Coronary artery (tissue), 2 donors: ENCODE data around the gene SEMA7A.
A peak's percentile ranks its signal among the peaks of the same experiment; 100 is the strongest.

Experiments used
- DNase-seq: peaks from one replicate; pipeline ENCODE4 v3.0.0-alpha.2; 2017; ENCODE audit warnings: low spot score
- H3K27ac ChIP-seq, 2 donors: fragments of 200-600 bp; sonication (generic); one replicate each; pipeline ENCODE4 v1.5.1; 2016 to 2019
- H3K4me3 ChIP-seq: fragments of 200-600 bp; sonication (generic); 2 replicates; pipeline ENCODE4 v1.5.1; 2016; ENCODE audit warnings: mild to moderate bottlenecking, moderate library complexity
- TF ChIP-seq, protein P1 (sequence below): fragments of 200-600 bp; sonication (generic); IDR thresholded peaks from one replicate; pipeline ENCODE4 v1.5.1; 2019; ENCODE audit warnings: antibody characterized with exemption

The SEMA7A gene

GRCh38 chr15:74383695-74384565 is 49.8 kb downstream of the SEMA7A start:
- no peak overlapping the region for H3K4me3 ChIP-seq
- H3K27ac ChIP-seq: no peak overlapping the region
- DNase-seq: no peak
- TF ChIP-seq, protein P1, sequence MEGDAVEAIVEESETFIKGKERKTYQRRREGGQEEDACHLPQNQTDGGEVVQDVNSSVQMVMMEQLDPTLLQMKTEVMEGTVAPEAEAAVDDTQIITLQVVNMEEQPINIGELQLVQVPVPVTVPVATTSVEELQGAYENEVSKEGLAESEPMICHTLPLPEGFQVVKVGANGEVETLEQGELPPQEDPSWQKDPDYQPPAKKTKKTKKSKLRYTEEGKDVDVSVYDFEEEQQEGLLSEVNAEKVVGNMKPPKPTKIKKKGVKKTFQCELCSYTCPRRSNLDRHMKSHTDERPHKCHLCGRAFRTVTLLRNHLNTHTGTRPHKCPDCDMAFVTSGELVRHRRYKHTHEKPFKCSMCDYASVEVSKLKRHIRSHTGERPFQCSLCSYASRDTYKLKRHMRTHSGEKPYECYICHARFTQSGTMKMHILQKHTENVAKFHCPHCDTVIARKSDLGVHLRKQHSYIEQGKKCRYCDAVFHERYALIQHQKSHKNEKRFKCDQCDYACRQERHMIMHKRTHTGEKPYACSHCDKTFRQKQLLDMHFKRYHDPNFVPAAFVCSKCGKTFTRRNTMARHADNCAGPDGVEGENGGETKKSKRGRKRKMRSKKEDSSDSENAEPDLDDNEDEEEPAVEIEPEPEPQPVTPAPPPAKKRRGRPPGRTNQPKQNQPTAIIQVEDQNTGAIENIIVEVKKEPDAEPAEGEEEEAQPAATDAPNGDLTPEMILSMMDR: no peak

DNA sequence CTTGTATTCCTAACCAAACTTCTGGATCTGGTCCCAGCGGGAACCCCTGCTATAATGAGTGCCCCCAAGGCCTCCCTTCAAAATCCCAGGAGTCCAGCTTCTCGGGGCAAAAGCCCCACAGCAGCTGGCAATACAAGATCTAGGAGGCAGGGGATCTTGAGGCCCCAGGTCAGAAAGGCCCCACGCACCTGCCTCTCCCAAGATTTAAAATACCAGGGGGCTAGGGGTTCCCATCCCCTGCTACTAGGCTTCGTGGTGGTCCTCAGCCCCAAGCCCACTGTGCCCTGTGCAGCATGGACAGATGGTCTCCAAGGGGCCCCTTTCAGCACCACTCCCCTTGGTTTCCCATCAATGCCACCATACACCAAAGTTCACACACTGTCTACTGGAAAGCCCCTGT is 50.5 kb downstream of the SEMA7A start:
- TF ChIP-seq, protein P1: no peak
- Histone ChIP-seq H3K27ac (no peak overlapping the region), H3K4me3 (no peak overlapping the region)
- DNase-seq: no peak

GRCh38 chr15:74382004-74382816 is 51.5 kb downstream of the SEMA7A start:
- TF ChIP-seq, protein P1: peak; percentile 64
- H3K4me3 ChIP-seq: no peak overlapping the region
- DNase-seq: no peak
- no peak overlapping the region for H3K27ac ChIP-seq

DNA sequence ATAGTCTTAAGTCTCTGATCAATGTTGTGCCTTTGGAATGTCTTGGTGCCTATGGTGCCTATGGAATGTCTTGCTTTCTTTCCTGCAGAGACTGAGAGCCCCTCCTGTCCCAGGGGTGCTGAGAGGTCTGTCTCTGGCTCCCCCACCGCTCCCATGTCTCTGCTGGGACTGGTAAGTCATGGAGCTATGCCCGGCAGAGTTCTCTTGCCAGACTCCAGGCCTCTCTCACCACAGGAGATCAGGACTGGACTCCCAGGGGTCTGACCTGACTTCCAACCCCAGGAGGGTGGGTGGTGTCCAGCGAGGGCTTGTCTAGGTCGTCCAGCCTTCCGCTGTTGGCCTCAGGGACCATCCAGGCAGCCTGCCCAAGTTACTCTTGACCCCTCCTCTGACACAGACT is 52.3 kb downstream of the SEMA7A start:
- no peak overlapping the region for H3K27ac ChIP-seq
- TF ChIP-seq, protein P1: no peak

DNA sequence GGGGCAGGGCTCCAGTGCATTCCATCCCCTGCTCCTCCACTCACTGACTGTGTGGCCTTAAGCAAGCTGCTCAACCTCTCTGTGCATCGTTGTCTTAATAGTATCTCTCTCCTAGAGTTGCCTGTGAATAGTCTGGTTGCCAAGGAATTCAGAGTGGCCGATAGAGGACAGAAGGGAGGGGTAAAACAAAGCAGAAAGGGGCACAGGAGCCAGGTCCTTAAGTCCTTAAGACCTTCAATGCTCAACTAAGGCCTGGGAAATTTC is 52.6 kb downstream of the SEMA7A start:
- TF ChIP-seq, protein P1: no peak
- Histone ChIP-seq H3K4me3 (no peak overlapping the region), H3K27ac (no peak overlapping the region)
- DNase-seq: no peak

More for the DNA sequence above, 52.3 kb downstream of the SEMA7A start:
- no peak for DNase-seq
- H3K4me3 ChIP-seq: no peak overlapping the region

- TF ChIP-seq, protein P1: no peak
- Histone ChIP-seq H3K27ac (no peak overlapping the region), H3K4me3 (no peak overlapping the region)
- no peak for DNase-seq
Observed at GRCh38 chr15:74380361-74381189, 53.2 kb downstream of the SEMA7A start.
